Loucy (cell line): Measurements from ENCODE around the gene PLCB3.

Experiments used
- CTCF ChIP-seq: fragments of 200-600 bp; sonication (generic); conservative IDR thresholded peaks from 2 replicates; pipeline ENCODE4 v1.5.1; 2014; ENCODE audit warnings: mild to moderate bottlenecking, antibody characterized with exemption, low read length
- EZH2phosphoT487 ChIP-seq: fragments of 200-600 bp; IDR thresholded peaks from 2 replicates; pipeline ENCODE4 v1.6.1; 2018; ENCODE audit warnings: antibody characterized with exemption, mild to moderate bottlenecking, moderate library complexity, borderline replicate concordance

- TF ChIP-seq CTCF, result peak; percentile 95
- no peak for TF ChIP-seq EZH2phosphoT487
These were observed 53.2 kb downstream of the PLCB3 start for GRCh38 chr11:64304316-64305072.
